Prostate gland (tissue), 2 donors: Measurements from ENCODE around the gene IFNA21. TPM values are rescaled to one million over a fixed set of nuclear protein-coding genes. Genes with fewer than 3 reads are reported as not detected.
"Not testable (repeated sequence)": the region's sequence is repeated elsewhere in the genome, so short reads cannot be mapped to it uniquely, and the experiment has no call there.

Source experiments
- DNase-seq: peaks from one replicate; pipeline ENCODE4 v3.0.0-alpha.2; 2019; ENCODE audit warnings: low spot score
- H3K27ac ChIP-seq, 2 donors: fragments of 200-600 bp; sonication (generic); 2 replicates each; pipeline ENCODE4 v1.5.1; 2017 to 2019
- H3K27me3 ChIP-seq: fragments of 200-600 bp; sonication (generic); replicated peaks from 2 replicates; pipeline ENCODE4 v1.5.1; 2019; ENCODE audit not compliant: insufficient read depth
- H3K36me3 ChIP-seq, 2 donors: fragments of 200-600 bp; sonication (generic); 1 replicate in 1 of 2; 2 replicates in 1 of 2; pipeline versions ENCODE4 v1.5.1 to v1.8.1; 2017 to 2019
- H3K4me1 ChIP-seq: fragments of 200-600 bp; sonication (generic); replicated peaks from 2 replicates; pipeline ENCODE4 v1.5.1; 2019
- H3K4me3 ChIP-seq, 2 donors: fragments of 200-600 bp; sonication (generic); 2 replicates each; pipeline ENCODE4 v1.5.1; 2017 to 2019
- H3K9me3 ChIP-seq: fragments of 200-600 bp; sonication (generic); 2 replicates; pipeline ENCODE4 v1.5.1; 2017
- CTCF ChIP-seq, 4 experiments: fragments of 200-600 bp in 2 of 4; fragments of 450-650 bp in 2 of 4; sonication (generic) in 2 of 4; IDR thresholded peaks; 1 replicate in 3 of 4; 2 replicates in 1 of 4; pipeline ENCODE4 v1.5.1; 2016 to 2019; ENCODE audit warnings: antibody characterized with exemption in 4 of 4, mild to moderate bottlenecking in 2 of 4, moderate library complexity in 2 of 4
- POLR2A ChIP-seq: fragments of 450-650 bp; IDR thresholded peaks from one replicate; pipeline ENCODE4 v1.6.1; 2016; ENCODE audit warnings: antibody characterized with exemption, mild to moderate bottlenecking
- POLR2AphosphoS5 ChIP-seq: sonication (generic); formaldehyde crosslinking; IDR thresholded peaks from one replicate; pipeline ENCODE4 v1.6.1; 2017; ENCODE audit warnings: antibody characterized with exemption
- WGBS: methylation state at CpG from one replicate; pipeline ENCODE4 v1.1.5; 2018; 5-methylcytosine and 5-hydroxymethylcytosine counted together
- intact Hi-C: fragments of 100-400 bp; cut with DNase I; formaldehyde crosslinking; loops from one replicate; pipeline ENCODE4 v1.14.2; 2022
- total RNA-seq, 2 donors: library from RNA; depleted of rRNA; stranded (reverse); fragments of >200 nt; gene quantifications; one replicate each; pipeline ENCODE4 v1.1.0, GENCODE V29; 2016

The IFNA21 gene
- not detected for total RNA-seq

GRCh38 chr9:21166560-21166959 is at the start of gene IFNA21:
Gene IFNA21 (minus strand): TSS chr9:21166660. CDS start chr9:21166612, 48 bp downstream.
- H3K27ac ChIP-seq, H3K27me3 ChIP-seq, H3K4me1 ChIP-seq, intact Hi-C loops, H3K36me3 ChIP-seq, H3K9me3 ChIP-seq, DNase-seq, H3K4me3 ChIP-seq: not testable (repeated sequence)
- whole genome bisulfite sequencing, result 69% methylated on average over 2 of the region's 2 CpGs

- H3K27ac ChIP-seq, H3K27me3 ChIP-seq, DNase-seq, H3K36me3 ChIP-seq, H3K4me3 ChIP-seq, intact Hi-C loops, H3K9me3 ChIP-seq, H3K4me1 ChIP-seq: not testable (repeated sequence)
- WGBS, result 50% methylated on average over 5 of the region's 5 CpGs
These were observed 47.2 kb upstream of the IFNA21 start for GRCh38 chr9:21213411-21214326.

- H3K36me3 ChIP-seq, intact Hi-C loops, H3K4me1 ChIP-seq, H3K9me3 ChIP-seq, H3K4me3 ChIP-seq, H3K27me3 ChIP-seq, H3K27ac ChIP-seq, DNase-seq: not testable (repeated sequence)
- WGBS, result 71% methylated on average over 2 of the region's 2 CpGs
These were observed 45.7 kb upstream of the IFNA21 start for GRCh38 chr9:21212160-21212559.

GRCh38 chr9:21210782-21211181 is 44.3 kb upstream of the IFNA21 start:
- H3K4me1 ChIP-seq, DNase-seq, H3K36me3 ChIP-seq, H3K27me3 ChIP-seq, H3K4me3 ChIP-seq, H3K9me3 ChIP-seq, H3K27ac ChIP-seq, intact Hi-C loops: not testable (repeated sequence)
- 81% methylated on average over 2 of the region's 2 CpGs for WGBS

GRCh38 chr9:21210311-21210710 is 43.9 kb upstream of the IFNA21 start:
- 93% methylated on average over 7 of the region's 7 CpGs for WGBS
- DNase-seq, result no peak
- Histone ChIP-seq H3K4me3 (no peak overlapping the region), H3K27me3 (no peaks in the 10 kb centered on the region), H3K9me3 (no peaks in the 10 kb centered on the region), H3K27ac (no peak overlapping the region), H3K36me3 (no peaks in the 10 kb centered on the region), H3K4me1 (no peaks in the 10 kb centered on the region)
- intact Hi-C loops, result no loop called here
- TF ChIP-seq POLR2AphosphoS5 (no peak), CTCF (IDR thresholded peaks at IDR 0.05) (no peak), POLR2A (no peak)

- H3K4me3 ChIP-seq, intact Hi-C loops, H3K27me3 ChIP-seq, H3K36me3 ChIP-seq, H3K27ac ChIP-seq, H3K4me1 ChIP-seq, H3K9me3 ChIP-seq, DNase-seq: not testable (repeated sequence)
- 88% methylated on average over 3 of the region's 3 CpGs for WGBS
These were observed 40.6 kb upstream of the IFNA21 start, which contains the start of gene IFNA10 for GRCh38 chr9:21207043-21207442. Gene IFNA10 (minus strand): TSS chr9:21207143. CDS start chr9:21207097, 46 bp downstream.

GRCh38 chr9:21205204-21205603 is 38.7 kb upstream of the IFNA21 start:
- intact Hi-C loops, result no loop called here
- TF ChIP-seq POLR2AphosphoS5 (no peak), CTCF (IDR thresholded peaks at IDR 0.05) (no peak), POLR2A (no peak)
- Histone ChIP-seq H3K9me3 (no peaks in the 10 kb centered on the region), H3K36me3 (no peaks in the 10 kb centered on the region), H3K27ac (no peak overlapping the region), H3K4me1 (no peaks in the 10 kb centered on the region), H3K4me3 (no peak overlapping the region), H3K27me3 (no peaks in the 10 kb centered on the region)
- no peak for DNase-seq

- H3K36me3 ChIP-seq, intact Hi-C loops, H3K4me1 ChIP-seq, H3K27me3 ChIP-seq, H3K27ac ChIP-seq, H3K9me3 ChIP-seq, DNase-seq, H3K4me3 ChIP-seq: not testable (repeated sequence)
- WGBS, result 73% methylated on average over 4 of the region's 4 CpGs
These were observed 35.6 kb upstream of the IFNA21 start, which contains the start of gene IFNA7 for GRCh38 chr9:21202105-21202504. Gene IFNA7 (minus strand): TSS chr9:21202205. CDS start chr9:21202165, 40 bp downstream.
